ENCODE results near the gene WNT10A.
A peak's percentile ranks its signal among the peaks of the same experiment; 100 is the strongest.

WNT10A gene

DNA sequence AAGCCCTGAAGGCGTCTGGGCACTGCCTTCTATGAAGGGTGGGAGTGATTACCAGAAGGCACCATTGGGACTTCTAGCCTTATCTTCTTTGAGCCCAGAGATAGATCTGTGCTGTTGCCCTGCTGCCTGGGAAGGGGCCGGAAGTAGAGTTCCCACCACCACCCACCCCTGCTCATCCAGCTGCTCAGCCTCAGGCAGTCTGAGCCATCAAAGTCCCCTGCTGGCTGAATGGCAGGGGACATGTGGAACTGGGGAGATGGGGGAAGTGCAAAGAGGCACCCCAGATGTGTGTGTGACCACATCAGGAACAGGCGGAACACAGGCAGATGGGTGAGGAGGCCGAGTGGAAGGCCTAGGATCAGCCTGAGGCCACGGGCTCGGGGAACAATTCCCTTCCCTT, 3.3 kb upstream of the WNT10A start:
- no peak for DNase-seq (ENCODE audit: low read depth in 2 of 2)

DNA sequence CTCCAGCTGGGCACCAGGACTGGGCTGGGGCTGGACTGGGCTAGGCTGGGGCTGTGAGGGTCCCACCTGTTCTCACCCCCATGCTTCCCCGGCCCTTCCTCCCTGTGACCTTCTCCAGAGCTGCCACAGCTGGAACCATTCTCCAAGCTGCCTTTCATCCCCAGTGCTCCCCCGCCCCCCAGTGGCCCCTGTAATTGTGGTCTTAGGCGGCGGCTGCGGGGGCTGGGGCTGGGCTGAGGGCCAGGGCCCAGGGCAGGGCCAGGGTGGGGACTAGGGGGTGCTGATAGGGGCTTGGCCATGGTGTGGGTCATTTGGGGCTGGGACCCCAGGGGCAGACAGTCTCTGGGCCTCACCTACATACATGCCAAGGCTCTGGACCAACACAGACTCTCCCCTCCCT, 2.8 kb upstream of the WNT10A start:
- DNase-seq (ENCODE audit: low read depth in 2 of 2) = no peak

DNA sequence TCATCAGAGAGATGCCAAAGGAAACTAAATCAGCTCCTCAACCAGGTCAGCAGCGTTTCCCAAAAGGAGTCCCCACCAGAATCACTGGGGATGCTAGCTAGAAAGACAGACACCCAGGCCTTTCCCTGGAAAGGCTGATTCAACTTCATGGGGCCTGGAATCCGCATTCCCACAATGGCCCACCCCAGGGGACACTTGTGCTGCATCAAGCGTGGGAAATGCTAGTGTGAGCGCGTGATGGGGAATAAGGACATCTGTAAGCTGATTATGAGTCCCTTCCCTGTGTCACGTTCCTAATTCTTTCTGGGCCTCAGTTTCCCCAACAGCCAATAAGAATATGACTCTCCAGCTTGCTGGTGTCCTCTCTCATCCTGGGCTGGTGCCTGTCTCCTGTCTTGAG, 2.2 kb upstream of the WNT10A start:
- no peak for DNase-seq (ENCODE audit: low read depth in 2 of 2)

DNA sequence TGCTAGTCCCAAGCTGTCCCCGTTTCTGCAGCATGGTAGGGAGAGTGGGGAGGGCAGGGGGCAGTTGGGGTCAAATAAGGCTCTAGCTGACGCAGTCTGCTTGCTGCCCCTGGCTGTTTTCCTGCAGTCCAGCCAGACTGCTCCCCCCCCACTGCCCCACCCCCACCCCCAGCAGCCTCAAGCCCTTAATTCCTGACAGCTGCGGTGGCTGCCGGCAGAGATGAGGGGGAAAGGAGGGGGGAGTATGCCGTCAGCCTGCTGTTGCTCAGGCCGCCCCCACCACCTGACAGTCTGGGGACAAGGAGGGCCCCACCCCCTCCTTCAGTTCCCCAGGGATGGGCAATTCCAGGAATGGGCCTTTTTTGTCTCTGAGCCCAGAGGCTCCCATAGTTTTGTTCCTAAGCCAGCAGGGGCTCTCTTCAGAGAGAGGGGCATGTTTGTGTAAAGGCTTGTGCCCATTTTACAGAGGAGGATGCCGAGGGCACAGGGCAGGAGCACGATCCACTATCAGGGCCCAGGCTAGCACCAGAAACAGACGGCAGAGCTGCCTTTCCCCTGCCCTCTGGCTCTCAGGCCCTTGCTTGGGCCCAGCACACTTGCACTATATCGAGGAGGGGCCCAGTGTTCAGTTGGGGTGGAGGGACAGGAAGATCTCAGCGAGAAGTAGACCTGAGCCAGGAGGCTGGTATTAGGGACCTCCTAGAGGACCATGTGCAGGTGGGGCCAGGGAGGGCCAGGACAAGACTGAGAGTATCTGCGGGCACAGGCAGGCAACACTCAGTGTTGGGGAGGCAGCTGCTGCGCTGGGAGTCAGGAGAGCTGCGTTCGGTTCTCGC, 1.5 kb upstream of the WNT10A start:
- no peak for DNase-seq (ENCODE audit: low read depth in 2 of 2)

DNA sequence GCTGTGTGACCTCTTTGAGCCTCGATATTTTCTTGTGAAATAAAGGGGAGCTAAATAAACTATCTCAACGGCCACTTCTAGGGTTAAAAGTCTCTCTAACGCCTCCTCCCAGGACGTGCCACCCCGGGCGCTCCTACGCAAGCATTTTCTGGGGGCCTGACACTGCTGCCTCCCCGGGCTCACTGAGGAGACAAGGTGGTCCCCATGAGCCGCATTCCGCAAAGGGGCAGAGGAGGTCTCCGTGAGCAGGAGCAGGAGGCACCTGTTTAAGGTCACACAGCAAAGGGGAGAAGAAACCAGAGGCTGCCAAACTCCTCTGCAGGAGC, 913 bp upstream of the WNT10A start:
- no peak for DNase-seq (ENCODE audit: low read depth in 2 of 2)

DNA sequence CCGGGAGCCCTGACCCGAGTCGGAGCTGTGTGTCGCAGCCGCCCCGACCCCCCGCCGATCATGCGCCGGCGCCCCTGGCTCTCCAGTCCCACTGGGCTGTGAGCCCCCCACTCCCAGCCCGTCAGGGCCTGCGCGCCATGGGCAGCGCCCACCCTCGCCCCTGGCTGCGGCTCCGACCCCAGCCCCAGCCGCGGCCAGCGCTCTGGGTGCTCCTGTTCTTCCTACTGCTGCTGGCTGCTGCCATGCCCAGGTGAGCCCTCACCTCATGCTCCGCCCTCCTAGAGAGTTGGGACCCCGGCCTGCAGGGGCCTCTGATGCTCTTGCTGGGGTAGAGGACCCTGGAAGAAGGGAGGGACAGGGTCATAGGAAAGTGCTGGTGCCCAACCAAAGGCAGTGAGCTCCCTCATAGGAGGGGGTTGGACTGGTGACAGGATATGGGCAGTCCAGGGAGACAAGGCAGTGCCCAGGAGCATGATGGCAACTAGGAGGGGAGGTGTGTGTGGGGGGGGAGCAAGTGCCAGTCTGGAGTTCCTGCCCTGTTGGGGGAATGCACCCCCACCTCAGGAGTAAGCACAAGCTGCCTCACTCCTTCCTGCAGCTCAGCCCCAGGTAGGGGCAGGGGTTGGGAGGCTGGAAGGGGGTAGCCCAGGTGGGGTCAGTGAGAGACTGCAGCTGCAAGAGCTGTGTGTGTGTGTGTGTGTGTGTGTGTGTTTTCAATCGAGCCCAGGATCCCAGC, 375 bp downstream of the WNT10A start:
- no peak for DNase-seq (ENCODE audit: low read depth in 2 of 2)

DNA sequence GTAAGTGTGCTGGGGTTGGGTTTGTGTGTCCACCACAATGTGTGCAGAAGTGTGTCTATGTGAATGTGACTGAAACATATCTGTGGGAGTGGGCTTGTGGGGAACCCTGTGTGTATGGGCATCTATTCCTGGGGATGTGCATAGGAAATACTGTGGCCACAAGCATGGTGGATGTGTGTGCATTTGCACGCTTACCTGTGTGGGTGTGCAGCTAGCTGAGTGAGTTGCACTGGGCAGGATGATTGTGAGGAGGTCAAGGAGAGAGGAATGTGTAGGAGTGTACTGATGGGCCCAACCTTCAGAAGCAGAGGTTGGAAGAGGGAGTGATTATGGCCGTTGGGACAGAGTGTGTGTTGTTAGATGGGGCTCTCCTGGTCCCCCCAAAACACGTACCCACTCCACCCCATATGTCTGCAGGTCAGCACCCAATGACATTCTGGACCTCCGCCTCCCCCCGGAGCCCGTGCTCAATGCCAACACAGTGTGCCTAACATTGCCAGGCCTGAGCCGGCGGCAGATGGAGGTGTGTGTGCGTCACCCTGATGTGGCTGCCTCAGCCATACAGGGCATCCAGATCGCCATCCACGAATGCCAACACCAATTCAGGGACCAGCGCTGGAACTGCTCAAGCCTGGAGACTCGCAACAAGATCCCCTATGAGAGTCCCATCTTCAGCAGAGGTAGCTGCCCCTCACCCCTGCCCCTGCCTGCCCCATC, 1.2 kb downstream of the WNT10A start:
- DNase-seq (ENCODE audit: low read depth in 2 of 2) = no peak

DNA sequence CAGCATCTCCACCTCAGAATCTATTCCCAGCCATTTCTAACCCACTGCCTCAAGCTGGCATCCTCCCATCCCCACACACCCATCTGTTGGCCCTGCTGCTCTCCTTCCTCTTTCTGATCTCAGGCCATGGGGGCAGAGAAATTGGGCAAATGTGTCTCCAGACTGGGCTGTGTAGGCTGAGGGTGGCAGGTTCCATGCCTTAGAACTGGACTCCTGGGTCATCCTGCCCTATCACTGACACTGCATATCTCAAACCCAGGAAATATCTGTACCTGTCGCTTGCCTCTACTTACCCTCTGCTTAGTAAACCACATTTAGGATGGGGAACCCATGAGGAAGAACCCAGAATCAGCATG, 1.8 kb downstream of the WNT10A start:
- DNase-seq (ENCODE audit: low read depth in 2 of 2) = no peak

DNA sequence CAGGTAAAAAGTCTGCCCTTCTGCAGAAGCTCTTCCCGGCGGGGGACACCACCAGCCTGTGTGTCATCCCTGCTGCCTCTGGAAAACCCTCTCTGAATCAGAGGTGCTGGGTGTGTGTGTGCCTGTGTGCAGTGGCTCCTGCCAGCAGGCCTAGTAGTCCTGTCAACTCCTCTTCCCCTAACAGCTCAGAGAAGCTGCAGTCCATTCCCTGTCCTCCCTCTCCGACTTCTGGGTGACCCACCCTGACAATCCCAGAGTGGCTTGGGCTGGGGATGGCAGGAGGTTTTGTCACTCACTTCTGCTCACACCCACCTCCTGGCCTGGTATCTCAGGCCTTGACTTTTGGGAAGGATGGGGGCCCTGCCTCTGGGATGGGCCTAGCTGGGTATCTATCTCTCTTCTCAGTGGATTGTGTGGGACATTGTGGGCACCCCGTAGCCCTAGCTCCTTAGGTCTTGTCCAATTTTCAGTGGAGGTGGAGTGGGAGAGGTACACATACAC, 2.3 kb downstream of the WNT10A start:
- no peak for DNase-seq (ENCODE audit: low read depth in 2 of 2)

DNA sequence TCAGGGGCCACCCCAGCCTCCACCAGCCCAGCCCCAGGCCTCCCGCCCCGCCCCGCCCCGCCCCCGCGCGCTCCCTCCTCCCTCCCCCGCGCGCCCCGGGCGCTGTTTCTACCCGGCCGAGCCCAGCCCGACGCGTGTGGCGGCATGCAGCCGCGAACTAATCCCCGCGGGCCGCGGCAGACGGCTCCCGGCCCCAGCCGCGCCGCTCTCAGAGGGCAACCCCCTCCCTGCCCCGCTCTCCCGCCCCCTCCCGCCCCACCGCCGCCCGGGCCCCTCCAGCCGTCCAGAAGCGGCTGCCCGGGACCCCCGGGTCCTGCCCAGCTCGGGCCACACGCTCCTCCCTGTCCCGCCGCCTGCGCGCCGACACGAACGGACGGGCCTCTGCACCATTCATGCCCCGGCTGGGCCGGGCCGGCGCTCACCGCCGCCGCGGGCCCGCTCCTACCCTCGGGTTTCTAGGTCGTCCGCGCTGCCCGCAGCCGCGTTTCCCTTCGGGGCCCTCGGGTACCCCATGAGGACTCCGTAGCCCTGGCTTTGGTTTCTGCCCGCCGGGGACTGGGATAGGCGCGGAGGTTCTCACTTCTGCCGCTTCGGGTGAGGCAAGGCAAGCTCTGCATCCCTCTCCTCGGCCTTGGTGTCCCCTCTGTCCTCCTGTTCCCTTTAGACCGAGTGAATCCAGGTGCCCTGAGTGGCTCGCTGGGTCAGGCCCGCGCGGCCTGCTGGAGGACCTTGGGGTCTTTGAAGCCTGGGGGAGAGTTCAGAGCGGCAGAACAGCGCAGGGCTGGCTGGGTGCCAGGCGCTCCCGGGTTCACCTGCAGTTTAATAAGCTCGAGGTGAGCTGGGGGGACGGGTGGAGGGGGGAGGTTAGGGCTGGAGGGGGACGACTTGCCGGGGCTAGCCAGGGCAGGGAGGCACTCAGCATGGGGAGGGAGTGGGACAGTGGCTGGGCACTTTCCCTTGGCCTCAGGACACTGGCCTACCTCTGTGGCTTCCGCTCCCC, 3.1 kb downstream of the WNT10A start:
- DNase-seq (ENCODE audit: low read depth in 2 of 2) = no peak

DNA sequence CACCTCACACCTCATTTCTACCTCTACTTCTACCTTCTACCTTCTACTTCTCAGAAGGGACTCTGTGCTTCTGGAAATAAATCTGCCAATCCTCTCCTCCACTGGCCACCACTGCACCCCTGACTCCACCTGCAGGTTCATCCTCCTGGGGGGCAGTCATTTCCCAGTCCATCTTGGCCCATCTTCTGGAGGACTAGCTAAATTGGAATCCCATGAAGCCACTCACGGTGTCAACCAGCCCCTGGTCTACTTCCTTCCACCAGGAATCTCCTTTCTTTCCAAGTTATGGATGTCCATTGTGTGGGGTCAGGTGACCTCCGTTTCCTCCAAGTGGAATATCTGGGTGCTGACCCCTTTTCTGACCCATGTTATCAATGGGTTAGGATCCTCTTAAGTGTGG, 3.9 kb downstream of the WNT10A start:
- DNase-seq (ENCODE audit: low read depth in 2 of 2) = no peak

DNA sequence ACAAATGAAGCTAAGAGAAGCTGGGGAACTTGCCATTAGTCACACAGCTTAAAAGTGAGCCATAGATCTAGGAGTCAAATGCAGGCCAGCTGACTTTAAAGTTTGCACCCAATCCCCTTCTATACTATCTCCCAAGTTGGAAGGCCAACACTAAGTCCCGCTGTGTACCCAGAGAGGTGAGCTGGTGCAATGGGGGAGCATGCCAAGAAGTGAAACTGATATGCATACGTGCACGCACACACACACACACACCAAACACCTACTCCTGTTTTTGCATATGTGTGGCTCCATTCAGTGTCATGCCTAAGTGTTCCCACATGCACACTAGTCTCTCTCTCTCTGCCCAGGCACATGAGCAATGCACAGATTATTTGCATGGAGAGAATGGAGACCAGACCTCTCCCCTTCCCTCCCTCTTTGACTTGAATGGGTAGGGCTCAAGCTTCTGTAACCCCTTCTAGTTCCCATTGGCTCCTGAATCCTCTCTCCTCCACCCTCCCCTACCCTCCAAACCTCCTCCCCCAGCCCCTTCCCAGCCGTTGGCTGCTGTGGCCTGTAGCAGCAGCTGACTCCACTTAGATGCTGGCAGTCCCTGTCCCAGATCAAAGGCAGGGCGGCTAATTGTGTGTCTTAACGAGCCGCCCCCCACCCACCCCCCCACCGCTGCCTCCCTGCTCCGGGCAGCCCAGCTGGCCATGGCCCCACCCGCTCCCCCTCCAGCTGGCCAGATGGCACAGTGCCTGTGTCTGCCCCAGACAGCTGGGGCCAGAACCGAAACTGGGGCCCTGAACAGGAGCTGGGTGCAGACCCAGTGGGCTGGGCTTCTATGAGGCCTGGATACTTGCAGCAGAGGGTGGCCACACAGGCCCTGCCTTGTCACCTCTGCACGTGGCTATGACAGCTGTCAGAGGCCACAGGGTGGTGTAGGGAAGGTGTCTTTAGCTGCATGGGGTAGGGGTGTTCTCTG, 5.6 kb downstream of the WNT10A start:
- DNase-seq (ENCODE audit: low read depth in 2 of 2) = no peak

DNA sequence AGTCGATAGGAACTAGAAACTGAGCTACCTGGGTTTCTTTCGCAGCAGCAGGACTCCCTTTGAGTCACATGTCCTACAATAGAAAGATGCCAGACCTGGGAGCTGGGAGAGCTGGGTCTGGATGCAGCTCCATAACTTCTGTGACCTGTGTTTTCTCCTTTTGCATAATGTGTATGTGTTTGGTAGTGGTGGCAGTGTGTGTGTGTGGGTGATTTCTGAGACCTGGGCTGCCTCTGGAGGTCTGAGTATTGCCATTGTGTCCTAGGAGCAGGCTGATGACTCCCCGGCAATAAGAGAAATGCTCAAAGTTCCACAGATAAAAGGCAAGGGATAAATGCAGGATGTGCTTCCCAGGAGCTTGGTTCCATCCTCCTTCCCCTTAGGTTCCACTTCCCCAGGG, 6.4 kb downstream of the WNT10A start:
- DNase-seq (ENCODE audit: low read depth in 2 of 2) = no peak

DNA sequence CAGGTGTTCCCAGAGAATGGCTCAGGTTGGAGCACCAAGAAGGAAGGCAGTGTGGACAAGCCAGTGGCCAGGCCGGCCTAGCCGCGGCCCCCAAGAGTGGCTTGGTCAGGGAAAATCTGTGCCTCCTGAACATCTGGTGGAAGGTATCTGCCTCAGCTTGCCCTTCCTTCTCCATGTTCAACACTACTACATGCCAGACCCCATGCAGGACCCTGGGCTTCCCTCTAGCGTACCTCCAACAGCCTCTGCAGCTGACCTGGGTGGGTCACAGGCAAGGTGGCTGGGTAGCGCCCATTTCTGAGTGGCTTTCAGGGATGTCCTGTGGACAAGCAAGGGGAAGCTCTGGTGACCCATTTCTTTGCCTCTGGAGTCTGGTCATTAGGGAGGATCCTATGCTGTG, 7.7 kb downstream of the WNT10A start:
- no peak for DNase-seq (ENCODE audit: low read depth in 2 of 2)

DNA sequence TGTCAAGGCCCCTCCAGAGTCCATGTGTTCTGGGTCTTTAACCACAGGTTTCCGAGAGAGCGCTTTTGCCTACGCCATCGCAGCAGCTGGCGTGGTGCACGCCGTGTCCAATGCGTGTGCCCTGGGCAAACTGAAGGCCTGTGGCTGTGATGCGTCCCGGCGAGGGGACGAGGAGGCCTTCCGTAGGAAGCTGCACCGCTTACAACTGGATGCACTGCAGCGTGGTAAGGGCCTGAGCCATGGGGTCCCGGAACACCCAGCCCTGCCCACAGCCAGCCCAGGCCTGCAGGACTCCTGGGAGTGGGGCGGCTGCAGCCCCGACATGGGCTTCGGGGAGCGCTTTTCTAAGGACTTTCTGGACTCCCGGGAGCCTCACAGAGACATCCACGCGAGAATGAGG, 9.3 kb downstream of the WNT10A start:
- no peak for DNase-seq (ENCODE audit: low read depth in 2 of 2)

DNA sequence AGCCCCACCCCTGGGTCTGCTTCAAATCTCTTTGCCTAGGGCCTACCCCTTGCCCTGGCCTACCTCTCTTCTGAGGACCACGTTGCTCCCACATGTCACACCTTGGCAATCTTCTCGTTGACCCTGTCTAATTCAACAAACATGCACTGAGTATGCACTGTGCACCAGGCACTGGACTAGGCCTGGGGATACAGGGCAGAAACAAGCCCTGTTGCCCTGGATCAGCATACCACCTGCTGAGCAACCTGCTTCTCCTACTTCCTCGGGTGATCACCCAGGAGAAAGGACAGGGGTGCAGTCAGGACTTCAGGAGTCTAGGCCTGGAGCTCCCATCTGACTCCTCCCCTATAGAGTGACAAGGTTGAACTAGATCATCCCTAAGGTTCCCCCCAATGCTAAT, 9.7 kb downstream of the WNT10A start:
- no peak for DNase-seq (ENCODE audit: low read depth in 2 of 2)

DNA sequence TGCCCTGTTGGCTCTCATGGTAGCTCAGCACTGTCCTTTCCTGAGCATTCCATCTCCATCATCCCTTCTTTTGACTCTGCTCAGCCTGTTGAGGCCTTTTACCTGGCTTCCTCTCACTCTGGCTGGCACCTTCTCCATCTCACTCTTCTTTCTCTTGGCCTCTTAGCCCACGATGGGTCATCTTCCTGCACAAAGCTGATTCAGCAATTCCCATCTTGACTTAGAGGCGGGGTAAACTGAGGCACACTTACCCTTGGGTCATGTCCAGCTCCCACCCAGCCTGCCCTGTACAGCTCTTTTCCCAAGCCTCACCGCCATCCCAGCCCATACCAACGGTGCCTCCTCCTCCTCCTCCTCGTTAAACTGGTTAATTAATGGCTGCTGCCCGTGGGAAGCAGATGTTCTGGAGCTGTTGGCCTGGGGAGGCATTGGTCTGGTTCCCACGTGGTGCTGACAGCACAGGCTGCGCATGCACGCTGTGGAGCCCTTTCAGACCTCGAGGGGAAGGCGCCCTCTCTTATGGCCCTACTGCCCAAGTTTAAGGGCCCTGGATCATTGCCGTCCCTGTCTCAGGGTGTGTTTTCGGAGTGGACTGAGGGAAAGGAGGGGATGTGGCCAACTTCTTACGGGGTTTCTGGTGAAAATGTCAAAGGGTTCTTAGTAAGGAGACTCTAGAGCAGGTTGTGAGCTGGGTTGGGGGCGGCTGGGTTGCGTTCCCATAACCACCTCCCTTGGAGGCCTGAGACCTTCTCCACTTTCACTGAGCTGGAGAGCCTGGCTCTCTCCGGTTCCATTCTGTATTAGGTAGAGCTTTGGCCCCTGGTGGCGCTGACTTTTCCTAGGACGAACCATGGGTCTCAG, 10.9 kb downstream of the WNT10A start:
- DNase-seq (ENCODE audit: low read depth in 2 of 2) = no peak

DNA sequence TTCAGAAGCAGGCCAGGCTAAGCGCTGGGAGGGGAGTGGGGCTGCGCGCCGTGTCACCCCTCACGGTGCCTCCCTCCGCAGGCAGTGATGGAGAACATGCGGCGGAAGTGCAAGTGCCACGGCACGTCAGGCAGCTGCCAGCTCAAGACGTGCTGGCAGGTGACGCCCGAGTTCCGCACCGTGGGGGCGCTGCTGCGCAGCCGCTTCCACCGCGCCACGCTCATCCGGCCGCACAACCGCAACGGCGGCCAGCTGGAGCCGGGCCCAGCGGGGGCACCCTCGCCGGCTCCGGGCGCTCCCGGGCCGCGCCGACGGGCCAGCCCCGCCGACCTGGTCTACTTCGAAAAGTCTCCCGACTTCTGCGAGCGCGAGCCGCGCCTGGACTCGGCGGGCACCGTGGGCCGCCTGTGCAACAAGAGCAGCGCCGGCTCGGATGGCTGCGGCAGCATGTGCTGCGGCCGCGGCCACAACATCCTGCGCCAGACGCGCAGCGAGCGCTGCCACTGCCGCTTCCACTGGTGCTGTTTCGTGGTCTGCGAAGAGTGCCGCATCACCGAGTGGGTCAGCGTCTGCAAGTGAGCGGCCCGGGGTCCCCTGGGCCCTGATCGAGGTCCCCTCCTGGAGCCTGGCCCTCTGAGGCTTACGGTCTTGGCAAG, 12.2 kb downstream of the WNT10A start:
- DNase-seq (ENCODE audit: low read depth in 2 of 2) = peak; percentile 71 to 73

All from stimulated activated CD8-positive, alpha-beta memory T cell treated with anti-CD3 and anti-CD28 coated beads, Interleukin-2, amount 100 ng/mL, for 48 hours (primary cell).